Measurements from ENCODE around the gene STRA8.

STRA8 gene

DNA sequence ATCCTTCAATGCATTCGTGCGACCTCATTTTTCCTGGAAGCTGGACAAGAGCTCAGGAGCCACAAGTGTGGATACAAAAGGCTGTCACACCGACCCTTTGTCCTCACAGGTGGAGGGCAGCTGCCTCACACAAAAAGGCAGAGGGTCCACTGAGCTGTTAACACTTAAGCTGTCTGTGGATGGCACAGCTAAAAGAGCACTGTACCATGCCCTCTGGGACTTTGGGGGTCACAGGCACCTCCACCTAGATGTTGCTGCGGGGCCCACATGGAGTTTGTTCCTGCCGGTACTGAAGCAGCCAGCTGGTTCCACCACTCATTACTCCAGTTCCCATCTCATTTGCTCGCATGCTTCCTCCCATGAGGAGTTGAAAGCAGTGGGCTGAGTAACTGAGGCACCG lies 57.0 kb downstream of the STRA8 start:
- no peak for DNase-seq
- intact Hi-C loops (cut with DNase I), result no loop called here

DNA sequence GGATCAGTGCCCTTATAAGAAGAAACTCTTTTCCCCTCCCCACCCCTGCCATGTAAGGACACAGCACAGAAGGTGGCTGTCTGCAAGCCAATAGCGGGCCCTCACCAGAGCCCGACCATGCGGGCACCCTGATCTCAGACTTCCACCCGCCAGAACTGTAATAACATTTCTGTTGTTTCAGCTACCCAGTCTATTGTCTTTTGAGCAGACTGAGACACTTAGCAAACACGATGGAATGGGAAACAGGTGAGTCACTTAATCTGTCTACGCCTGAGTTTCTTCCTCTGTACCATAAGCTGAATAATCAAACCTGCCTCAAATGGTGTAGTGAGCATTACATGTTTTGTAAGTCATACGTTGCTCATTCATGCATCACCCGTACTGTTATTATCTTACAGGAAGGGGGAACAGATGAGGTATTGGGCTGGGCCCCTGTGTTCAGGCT lies 58.2 kb downstream of the STRA8 start:
- intact Hi-C loops (cut with DNase I), result no loop called here
- DNase-seq, result peak in 1 of 10 donors; percentile 9

DNA sequence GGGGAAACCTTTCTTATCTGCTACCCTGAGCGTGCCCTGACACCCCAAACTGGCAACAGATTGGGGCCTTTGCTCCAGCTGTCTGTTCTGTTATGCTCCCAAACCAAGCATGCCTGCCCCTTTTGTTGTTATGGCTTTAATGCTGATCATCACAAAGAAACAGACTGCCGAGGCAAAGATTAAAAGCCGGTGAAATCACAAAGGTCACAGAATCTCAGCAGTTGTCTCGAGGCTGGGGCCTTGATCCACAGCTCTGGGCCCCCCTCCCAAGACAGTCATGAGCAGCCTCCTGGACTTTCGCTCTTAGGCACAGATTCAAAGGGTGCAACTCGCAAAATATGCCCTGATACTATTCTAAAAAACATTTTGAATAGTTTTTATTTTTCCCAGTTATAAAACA lies 65.6 kb downstream of the STRA8 start:
- intact Hi-C loops (cut with DNase I), result no loop called here
- no peak for DNase-seq

DNA sequence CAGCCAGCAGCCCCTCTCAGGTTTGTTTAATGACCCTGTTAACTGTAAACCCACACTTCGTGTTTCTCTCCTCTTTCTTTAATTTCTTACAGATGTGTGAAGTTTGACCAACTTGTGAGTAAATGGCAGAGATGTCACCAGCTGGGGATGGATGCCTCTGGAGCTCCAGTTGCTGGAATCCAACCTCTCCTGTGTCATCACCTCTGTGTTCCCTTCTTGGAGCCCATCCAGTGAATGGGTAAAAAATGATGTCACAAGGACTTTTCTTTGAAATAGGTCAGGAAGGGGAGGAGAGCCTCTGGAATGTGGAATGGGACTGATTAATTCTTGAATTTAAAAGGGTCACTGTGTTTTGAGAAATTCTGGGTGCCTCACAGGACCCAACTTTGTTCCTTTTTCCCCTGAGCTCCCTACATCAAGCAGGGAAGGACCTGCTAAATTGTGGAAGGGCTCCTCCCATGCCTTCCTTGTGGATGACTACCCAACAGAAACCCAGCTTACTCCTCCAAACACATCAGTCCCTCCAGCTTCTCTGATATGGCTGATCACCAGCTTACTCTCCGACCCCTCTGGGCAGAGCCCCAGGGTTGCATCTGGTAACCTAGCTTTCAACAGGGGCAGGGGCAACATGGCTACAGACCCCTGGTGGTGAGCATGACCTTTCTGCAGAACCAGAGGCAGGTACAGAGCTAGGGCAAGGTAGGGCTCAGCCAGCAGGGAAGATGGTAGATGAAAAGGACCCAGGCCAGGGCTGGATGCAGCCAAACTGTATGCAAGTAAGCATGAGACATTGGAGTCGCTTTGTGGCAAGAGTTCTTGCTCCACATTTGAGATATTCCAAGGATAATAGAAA lies 67.5 kb downstream of the STRA8 start:
- intact Hi-C loops (cut with DNase I), result no loop called here
- no peak for DNase-seq
